PFSK-1 (cell line): ENCODE results near the gene FKBP1A.

Experiments
- FOXP2 ChIP-seq: optimal IDR thresholded peaks from 2 replicates; pipeline ENCODE3; 2011; ENCODE audit warnings: borderline replicate concordance, control low read depth, inconsistent platforms; ENCODE audit not compliant: insufficient read depth; ENCODE audit errors: extremely low read length, extremely low read depth
- POLR2AphosphoS5 ChIP-seq: IDR thresholded peaks from 2 replicates; pipeline ENCODE4 v1.6.1; 2012; ENCODE audit warnings: low read depth, mild to moderate bottlenecking, control low read depth, low read length, moderate library complexity
- SIN3A ChIP-seq: IDR thresholded peaks from 2 replicates; pipeline ENCODE4 v1.6.1; 2012; ENCODE audit warnings: mild to moderate bottlenecking, low read length, moderate library complexity, borderline replicate concordance; ENCODE audit not compliant: insufficient read depth
- TAF1 ChIP-seq: IDR thresholded peaks from 2 replicates; pipeline ENCODE4 v1.6.1; 2012; ENCODE audit warnings: low read length, control low read depth, borderline replicate concordance; ENCODE audit not compliant: insufficient read depth
- TF ChIP-seq, protein P1 (sequence below), 2 experiments: IDR thresholded peaks; 2 replicates each; pipeline versions ENCODE4 v1.6.1 to v1.8.0; 2011 to 2012; ENCODE audit warnings: low read depth in 2 of 2, low read length in 2 of 2, control low read depth in 1 of 2, inconsistent platforms in 1 of 2, mild to moderate bottlenecking in 1 of 2, moderate library complexity in 1 of 2; ENCODE audit not compliant: insufficient read depth in 1 of 2

Gene FKBP1A

DNA sequence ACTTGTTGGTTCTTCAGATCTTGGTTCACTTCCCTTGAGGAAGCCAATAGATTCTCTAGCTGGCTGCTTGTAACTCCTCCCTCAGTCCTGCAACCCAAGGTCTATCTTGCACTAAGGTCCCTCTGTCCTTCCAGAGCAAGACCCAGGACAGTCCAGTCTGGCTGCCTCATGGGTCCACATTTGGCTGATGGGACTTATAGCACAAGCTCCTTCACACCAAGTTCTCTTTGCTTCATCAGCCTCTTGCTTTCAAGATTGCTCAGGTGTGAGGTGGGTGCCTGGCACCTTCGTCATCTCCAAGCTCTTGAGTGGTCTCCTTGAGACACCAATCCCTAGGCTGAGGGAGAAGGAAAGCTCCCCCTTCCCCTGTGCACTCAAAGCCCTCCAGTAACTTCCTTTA is 45.5 kb upstream of the FKBP1A start:
- TF ChIP-seq FOXP2 (no peak), SIN3A (no peak), TAF1 (no peak), POLR2AphosphoS5 (no peak)
- TF ChIP-seq, protein P1, sequence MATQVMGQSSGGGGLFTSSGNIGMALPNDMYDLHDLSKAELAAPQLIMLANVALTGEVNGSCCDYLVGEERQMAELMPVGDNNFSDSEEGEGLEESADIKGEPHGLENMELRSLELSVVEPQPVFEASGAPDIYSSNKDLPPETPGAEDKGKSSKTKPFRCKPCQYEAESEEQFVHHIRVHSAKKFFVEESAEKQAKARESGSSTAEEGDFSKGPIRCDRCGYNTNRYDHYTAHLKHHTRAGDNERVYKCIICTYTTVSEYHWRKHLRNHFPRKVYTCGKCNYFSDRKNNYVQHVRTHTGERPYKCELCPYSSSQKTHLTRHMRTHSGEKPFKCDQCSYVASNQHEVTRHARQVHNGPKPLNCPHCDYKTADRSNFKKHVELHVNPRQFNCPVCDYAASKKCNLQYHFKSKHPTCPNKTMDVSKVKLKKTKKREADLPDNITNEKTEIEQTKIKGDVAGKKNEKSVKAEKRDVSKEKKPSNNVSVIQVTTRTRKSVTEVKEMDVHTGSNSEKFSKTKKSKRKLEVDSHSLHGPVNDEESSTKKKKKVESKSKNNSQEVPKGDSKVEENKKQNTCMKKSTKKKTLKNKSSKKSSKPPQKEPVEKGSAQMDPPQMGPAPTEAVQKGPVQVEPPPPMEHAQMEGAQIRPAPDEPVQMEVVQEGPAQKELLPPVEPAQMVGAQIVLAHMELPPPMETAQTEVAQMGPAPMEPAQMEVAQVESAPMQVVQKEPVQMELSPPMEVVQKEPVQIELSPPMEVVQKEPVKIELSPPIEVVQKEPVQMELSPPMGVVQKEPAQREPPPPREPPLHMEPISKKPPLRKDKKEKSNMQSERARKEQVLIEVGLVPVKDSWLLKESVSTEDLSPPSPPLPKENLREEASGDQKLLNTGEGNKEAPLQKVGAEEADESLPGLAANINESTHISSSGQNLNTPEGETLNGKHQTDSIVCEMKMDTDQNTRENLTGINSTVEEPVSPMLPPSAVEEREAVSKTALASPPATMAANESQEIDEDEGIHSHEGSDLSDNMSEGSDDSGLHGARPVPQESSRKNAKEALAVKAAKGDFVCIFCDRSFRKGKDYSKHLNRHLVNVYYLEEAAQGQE (IDR thresholded peaks at IDR 0.05; ENCODE audit: insufficient read depth in 1 of 2, low read depth in 2 of 2, low read length in 2 of 2) = no peak

DNA sequence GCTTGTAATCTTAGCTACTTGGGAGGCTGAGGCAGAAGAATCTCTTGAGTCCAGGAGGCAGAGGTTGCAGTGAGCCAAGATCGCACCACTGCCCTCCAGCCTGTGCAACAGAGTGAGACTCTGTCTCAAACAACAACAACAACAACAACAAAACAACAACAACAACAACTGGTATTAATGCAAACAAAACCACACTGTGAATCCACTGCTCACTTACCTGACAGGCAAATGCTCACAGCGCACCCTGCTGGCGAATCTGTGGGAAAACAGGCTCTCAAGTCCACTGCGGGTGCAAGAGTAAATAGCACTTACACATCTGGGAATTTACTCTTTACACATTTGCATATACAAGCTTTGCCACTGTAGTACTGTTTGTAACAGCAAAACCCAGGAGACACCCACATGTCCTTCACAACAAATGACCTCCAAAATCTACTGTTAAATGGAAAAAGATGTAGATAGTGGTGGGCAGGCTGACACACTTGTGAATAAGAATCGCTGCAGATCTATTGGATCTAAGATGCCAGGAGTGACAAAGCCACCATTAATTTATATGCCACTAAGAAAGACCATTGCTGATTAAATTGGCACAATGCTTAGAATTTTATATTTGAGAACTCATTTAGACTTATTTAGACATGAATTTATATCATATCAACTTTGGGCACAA is 44.5 kb upstream of the FKBP1A start:
- 0 out of 2 replicates have a peak, but pooled peaks have one; percentile 20 for TF ChIP-seq TAF1
- TF ChIP-seq FOXP2 = peak; percentile 90
- no peak for TF ChIP-seq POLR2AphosphoS5

DNA sequence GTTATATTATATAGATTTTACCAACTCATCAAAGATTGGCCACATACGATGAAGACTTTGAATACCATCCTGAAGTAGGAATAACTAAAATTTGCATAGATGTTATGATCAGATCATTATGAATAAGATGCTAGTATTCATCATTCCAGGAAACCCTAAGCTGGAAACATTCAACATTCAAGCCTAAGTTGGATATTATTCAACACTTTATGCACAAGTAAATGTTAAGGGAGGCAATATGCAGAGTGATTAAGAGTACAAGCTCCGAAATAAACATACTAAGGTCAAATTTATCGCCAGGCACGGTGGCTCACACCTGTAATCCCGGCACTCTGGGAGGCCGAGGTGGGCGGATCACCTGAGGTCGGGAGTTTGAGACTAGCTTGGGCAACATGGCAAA is 43.4 kb upstream of the FKBP1A start:
- TF ChIP-seq SIN3A (no peak), TAF1 (no peak), POLR2AphosphoS5 (no peak), FOXP2 (no peak)
- TF ChIP-seq, protein P1 (IDR thresholded peaks at IDR 0.05; ENCODE audit: insufficient read depth in 1 of 2, low read depth in 2 of 2, low read length in 2 of 2) = no peak

DNA sequence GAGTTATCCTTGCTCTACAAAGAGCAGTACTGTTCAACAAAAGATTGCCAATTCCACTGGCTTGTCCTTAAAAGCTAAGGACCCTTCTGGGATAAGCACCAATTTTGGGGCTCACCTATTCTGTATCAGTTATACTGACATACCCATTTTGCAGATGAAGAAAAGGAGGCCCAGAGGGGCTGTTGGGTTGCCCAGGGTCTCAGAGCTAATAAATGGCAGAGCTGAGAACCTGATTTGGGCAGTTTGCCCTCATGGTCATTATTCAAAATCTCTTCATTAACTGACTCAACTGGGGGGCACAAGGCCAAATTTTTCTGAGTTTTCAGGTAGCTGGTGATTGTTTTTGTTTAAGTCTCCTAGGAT is 42.5 kb upstream of the FKBP1A start:
- no peak for TF ChIP-seq POLR2AphosphoS5

DNA sequence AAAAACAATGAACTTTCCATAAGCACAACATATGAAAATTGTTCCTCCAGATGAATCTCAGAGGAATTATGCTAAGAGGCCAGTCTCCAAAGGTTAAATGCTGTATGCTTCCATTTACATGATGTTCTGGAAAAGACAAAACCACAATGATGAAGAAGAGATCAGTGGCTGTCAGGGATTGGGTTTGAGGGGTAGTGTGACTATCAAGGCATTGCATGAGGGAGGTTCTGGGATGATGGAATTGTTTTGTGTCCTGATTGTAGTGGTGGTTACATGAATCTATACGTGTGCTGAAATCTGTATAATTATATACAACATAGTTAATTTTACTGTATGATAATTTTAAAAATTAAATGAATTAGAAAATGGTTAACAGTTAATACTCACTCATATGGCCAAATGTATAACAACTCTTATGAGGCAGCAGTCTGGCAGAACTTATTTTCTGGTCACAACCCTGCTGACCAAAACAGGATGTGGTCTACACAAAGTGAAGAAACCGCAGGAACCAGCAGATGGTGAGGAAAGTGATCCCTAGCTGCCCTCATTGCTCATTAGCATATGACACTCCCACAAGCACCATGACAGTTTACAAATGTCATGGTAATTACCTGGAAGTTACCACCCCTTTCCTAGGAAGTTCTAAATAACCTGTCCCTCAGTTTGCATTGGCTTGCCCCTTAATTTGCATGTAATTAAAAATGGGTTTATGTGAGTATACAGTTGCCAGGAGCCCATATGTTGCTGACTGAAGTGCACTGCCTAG is 41.9 kb upstream of the FKBP1A start:
- TF ChIP-seq POLR2AphosphoS5 (no peak), SIN3A (no peak), FOXP2 (no peak), TAF1 (no peak)
- TF ChIP-seq, protein P1 (IDR thresholded peaks at IDR 0.05; ENCODE audit: insufficient read depth in 1 of 2, low read depth in 2 of 2, low read length in 2 of 2) = no peak

DNA sequence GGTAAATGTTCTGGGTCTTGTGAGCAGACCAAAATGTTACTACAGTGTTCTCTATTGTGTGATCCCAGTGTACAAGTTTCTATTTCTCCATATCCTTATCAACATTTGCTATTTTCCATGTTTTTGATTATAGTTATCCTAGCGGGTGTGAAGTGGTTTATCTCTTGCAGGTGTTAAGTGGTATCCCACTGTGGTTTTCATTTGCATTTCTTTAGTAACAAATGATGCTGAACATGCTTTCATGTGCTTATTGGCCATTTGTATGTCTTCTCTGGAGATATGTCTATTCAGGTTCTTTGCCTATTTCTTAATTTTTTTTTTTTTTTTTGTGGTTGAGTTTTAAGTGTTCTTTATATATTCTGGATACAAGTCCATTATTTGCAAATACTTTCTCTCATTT is 38.3 kb upstream of the FKBP1A start:
- TF ChIP-seq SIN3A (no peak), TAF1 (no peak), POLR2AphosphoS5 (no peak), FOXP2 (no peak)
- TF ChIP-seq, protein P1 (IDR thresholded peaks at IDR 0.05; ENCODE audit: insufficient read depth in 1 of 2, low read depth in 2 of 2, low read length in 2 of 2) = no peak
